ENCODE data around the gene ZBTB11.
"Not testable (repeated sequence)": the region's sequence is repeated elsewhere in the genome, so short reads cannot be mapped to it uniquely, and the experiment has no call there.

DNA sequence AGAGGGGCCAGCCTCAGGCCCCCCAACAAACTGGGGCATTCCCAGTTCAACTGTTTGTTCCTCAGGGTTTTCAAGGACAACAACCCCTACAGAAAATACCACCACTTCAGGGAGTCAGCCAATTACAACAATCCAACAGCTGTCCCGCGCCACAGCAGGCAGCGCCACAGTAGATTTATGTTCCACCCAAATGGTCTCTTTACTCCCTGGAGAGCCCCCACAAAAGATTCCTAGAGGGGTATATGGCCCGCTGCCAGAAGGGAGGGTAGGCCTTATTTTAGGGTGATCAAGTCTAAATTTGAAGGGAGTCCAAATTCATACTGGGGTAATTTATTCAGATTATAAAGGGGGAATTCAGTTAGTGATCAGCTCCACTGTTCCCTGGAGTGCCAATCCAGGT, 17.9 kb upstream of the ZBTB11 start:
- TF ChIP-seq, protein P1, sequence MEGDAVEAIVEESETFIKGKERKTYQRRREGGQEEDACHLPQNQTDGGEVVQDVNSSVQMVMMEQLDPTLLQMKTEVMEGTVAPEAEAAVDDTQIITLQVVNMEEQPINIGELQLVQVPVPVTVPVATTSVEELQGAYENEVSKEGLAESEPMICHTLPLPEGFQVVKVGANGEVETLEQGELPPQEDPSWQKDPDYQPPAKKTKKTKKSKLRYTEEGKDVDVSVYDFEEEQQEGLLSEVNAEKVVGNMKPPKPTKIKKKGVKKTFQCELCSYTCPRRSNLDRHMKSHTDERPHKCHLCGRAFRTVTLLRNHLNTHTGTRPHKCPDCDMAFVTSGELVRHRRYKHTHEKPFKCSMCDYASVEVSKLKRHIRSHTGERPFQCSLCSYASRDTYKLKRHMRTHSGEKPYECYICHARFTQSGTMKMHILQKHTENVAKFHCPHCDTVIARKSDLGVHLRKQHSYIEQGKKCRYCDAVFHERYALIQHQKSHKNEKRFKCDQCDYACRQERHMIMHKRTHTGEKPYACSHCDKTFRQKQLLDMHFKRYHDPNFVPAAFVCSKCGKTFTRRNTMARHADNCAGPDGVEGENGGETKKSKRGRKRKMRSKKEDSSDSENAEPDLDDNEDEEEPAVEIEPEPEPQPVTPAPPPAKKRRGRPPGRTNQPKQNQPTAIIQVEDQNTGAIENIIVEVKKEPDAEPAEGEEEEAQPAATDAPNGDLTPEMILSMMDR (IDR thresholded peaks at IDR 0.05): not testable (repeated sequence)
- not testable (repeated sequence) for TF ChIP-seq POLR2A (IDR thresholded peaks at IDR 0.05)

Data from sigmoid colon (tissue), 3 donors.